ENCODE data around the gene CDH22.

Gene CDH22

DNA sequence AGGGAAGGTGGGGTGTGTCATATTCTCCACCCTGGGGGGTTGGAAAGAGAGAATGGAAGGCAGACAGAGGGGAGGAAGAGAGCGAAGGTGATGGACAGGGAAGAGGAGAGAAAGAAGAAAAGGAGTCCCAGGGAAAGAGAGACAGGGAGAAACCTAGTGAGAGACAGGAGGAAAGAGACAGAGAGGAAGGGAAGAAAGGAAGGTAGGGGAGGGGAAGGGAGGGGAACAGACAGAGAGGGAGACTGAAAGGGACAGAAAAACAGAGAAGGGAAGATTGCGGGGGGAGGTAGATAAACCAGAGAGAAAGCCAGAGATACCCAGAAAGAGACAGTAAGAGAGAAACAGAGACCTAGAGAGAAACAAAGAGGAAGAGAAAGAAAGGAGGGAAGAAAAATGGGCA, 88.4 kb downstream of the CDH22 start:
- no peak for FAIRE-seq
- no peak for DNase-seq (ENCODE audit: insufficient read length, low spot score)

DNA sequence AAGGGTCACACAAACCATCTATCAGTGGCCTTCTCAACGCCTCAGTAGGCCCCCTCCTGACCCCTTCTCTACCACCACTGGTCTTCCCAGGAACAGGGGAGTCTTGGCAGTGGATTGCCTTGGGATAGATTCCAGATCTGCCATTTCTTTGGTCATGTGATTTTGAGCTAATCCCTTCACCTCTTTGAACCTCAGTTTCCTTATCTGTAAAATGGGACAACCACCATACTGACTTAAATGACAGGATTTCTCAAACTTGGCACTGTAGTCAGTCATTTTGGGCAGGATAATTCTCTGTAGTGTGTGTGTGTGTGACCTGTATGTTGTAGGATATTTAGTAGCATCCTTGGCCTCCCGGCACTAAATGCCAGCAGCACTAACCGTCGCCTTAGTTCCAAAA, 89.1 kb downstream of the CDH22 start:
- FAIRE-seq = no peak

DNA sequence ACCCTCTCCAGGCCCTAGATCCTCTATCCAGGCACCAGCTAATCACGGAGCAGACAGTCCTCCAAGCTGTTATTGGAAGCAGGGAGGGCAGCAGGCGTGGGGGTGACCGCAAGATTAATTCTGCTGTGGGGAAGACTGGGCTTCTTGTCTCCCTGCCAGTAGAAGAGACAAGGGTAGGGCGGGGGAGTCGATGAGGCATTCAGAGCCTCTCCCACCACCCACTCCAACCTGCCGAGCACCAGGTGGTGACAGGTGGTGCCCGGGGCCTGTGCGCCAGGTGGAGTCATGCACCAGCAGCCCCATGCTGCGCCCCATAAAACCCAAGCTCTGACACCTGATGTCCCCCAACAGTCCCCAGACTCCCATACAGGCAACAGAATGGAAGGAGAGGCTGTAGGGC, 89.6 kb downstream of the CDH22 start:
- DNase-seq (ENCODE audit: insufficient read length, low spot score) = no peak
- FAIRE-seq = no peak

More for the DNA sequence above, 89.1 kb downstream of the CDH22 start:
- no peak for DNase-seq (ENCODE audit: insufficient read length, low spot score)

DNA sequence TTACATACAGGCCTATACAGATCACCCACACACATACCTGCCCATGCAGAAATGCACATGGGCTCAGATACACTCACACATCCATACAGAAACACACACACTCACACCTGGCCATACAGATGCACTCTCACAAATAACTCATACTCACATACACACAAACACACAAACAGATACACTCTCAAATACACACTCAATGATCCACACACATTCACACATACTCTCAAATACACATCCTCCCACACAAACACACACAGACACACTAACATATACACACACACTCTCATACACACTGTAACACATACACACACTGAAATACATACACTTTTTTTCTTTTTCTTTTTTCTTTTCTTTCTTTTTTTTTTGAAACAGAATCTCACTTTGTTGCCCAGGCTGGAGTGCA, 90.7 kb downstream of the CDH22 start:
- DNase-seq (ENCODE audit: insufficient read length, low spot score) (no peak), FAIRE-seq (no peak)

DNA sequence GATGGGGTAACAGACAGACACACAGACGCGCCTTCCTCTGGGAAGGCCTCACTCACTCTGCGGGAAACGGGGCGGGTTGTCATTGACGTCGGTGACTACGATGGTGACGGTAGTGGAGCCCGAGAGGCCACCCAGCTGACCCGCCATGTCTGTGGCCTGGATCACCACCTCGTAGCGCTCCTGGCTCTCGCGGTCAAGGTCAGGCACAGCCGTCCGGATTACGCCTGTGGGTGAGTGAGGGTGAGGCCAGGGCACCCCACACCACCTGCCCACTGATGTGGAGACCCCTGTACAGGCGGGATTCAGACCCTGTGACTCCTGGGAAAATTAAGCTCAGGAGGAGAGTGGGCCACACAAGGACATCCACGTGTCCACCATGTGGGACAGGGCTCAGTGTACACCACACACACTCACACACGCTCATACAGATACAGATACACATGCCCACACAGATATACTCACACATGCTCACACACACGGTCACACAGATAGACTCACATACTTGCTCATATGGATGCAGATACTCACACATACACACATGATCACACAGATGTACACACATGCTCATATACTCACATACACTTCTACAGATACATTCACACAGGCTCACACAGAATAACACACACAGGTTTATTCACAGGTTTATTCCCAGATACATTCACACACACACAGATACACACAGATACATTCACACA, 91.4 kb downstream of the CDH22 start:
- no peak for FAIRE-seq
- no peak for DNase-seq (ENCODE audit: insufficient read length, low spot score)

DNA sequence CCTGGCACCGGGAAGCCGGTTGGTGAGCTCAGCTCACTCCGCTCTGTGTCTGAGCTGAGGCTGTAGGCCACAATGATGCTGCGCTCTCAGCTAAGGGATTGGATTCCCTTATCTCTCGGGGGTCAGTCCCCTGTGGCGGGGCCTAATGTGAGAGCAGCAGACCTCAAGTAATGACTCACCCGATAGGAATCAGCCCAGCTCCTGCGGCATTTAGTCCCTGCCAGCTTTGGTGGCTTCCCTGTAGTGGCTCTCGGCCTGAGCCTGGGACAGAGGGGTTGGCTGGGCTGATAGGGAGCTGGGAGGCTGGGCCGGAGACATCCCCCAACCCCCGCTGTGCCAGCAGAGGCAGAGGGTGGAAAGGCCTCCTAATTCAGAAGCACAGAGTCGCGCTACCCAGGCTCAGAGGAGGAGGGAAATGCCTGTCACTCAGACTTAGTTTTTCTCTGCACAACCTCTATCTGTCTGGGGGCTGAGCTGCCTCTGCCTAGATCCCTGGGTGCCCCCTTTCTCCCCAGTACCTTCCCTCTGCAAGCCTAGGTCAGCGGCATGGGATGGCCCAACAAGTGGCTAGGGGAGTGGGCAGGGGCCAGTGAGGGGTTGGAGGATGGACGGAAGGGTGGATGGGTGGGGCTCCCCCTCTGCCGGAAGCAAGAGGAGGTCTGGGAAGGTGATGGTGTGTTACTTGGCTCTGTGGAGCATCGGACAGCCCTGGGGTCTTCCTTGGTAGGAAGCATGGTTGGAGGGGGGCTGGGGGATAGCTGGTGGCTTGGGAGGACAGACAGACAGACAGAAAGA, 92.2 kb downstream of the CDH22 start:
- FAIRE-seq (no peak), DNase-seq (ENCODE audit: insufficient read length, low spot score) (no peak)

DNA sequence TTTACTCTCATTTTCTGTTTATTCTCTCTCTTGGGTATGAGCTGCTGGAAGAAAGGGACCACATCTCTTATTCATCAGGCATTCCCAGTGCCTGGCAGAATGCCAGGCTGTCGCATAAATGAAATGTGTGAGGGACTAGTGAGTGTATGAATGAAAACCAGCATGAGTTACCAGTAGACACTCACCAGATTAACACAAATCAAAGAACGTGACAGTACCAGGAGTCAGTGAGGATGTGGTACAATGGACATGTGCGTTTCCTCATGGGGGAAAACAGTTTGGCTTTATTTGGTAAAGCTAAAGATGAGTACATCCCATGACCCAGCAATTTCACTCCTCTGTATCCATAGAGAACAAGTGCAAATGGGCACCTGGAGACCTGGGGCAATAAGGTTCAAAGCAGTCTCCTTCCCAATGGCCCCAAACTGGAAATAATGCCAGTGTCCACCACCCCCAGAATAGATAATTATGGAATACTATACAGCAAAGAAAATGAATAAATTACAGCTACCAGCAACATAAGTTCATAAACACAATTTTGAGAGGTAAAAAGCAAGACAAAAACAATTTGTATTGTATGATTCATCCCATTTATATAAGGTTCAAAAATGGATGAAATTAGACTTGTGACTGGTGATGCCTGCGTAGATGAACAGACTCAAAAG, 93.3 kb downstream of the CDH22 start:
- DNase-seq (ENCODE audit: insufficient read length, low spot score) (no peak), FAIRE-seq (no peak)

DNA sequence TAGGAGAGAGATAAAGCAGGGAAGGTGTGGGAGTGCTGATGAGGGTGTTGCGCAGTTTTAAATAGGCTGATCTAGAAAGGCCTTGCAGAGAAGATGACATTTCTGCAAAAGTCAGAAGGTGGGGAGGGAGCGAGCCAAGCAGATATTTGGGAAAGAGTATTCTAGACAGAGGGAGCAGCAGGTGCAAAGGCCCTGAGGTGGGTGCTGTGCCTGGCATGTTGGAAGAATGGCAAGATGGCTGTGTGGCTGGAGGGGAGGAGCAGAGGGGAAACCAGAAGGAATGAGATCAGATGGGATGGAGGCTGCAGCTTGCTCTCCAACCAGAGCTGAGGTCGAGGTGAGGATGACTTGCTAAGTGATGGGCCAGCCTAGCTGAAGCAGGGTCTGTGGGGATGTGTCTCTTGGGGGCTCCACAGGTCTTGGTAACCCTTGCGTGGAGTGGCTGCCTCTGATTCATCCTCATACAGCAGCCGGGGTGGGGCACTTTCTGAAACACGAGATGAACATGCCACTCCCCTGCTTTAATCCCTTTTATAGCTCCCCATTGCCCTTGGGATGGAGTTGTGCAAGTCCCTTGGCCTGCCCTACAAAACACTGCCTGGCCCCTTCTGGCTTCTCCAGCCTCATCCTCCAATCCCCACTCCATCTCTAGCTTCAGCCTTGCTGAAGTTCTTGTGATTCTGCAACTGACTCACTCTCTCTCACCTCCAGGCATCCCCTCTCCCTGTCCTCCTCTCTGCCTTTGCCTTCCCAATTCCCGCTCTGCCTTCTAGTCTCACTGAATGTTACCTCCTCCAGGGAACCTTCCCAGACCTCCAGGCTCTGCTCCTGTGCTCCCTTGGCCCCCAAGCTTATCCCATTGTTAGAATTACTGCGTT, 94.1 kb downstream of the CDH22 start:
- DNase-seq (ENCODE audit: insufficient read length, low spot score) = no peak

DNA sequence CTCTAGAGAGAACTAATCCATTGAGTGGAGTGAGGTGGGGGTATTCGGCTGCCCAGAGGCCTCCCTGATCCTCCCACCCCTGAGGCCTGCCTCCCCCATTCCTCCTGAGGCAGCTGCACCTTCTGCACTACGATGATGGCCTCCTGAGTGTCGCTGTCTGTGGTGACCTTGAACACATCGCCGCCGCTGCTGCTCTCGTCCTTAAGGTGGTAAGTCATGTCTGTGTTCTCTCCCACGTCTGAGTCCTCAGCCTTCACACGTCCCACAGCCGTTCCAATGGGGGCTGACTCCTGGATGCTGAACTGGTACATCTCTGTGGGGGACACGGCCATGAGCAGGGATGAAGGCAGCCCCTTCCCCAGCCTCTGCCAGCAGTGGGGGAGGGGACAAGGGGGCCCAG, 95.4 kb downstream of the CDH22 start:
- DNase-seq (ENCODE audit: insufficient read length, low spot score) (no peak), FAIRE-seq (no peak)

More for the DNA sequence above, 94.1 kb downstream of the CDH22 start:
- FAIRE-seq = no peak

DNA sequence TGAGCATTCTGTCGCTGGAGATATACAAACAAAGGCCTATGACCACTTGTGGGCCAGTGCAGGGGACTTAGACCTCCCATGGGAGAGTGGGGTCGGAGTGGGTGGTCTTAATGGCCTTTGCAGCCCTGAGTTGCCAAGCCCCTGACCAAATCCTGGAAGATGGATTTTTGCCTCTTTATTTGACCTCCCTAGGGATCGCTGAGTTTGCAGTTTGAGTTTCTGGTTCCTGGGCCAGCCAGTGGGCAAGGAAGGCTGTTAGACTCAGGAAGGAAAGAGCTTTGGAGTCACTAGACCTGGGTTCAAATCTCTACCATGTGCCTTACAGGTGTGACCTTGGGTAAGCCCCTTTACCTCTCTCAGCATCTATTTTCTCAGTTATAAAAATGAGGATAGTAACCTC, 96.0 kb downstream of the CDH22 start:
- DNase-seq (ENCODE audit: insufficient read length, low spot score) (no peak), FAIRE-seq (no peak)

DNA sequence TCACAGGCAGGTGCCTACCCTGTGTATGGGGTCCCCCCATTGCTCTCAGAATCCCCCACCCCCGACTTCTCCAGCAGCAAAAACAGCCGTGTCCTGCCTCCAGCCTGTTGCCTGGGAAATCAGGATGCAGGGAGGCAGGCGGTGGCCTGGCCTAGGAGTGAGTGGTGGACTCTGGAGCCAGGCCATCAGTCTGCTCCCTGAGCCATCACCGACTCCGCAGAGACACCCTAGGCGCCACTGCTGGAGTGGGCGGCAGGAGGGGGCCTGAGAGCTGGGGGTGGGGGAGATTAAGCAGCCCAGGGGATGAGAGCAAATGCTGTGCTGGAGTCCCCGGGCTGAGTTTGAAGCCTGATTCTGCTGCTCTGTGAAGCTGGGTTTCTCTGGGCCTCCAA, 97.0 kb downstream of the CDH22 start:
- FAIRE-seq (no peak), DNase-seq (ENCODE audit: insufficient read length, low spot score) (no peak)

DNA sequence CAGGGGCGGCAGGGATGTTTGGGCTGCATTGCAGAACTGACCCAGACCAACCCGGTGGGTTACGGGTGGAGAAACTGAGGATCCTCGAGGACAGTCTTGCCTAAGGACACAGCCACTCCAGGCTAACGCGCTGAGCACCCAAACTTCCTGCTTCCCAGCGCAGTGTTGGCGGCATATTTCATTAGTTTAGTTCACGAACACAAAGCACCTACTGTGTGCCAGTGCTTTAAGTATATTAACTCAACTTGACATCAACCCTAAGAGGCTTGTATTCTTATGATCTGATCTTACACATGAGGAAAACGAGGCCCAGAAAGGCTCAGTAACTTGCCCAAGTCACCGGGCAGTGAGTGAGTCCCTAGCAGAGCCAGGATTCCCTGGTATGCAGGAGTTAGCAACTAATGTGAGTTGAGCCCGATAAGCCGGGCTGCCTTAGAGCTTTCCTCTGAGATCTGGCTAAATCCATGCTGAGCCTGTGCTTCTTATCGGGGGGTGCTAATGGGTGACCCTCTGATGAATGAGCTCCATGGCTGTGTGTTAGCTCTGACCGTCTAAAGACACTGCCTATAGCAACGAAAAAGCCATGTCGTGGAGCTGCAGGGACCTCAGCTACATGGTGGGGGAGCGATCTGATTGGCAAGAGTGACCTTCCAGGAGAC, 97.5 kb downstream of the CDH22 start:
- FAIRE-seq (no peak), DNase-seq (ENCODE audit: insufficient read length, low spot score) (no peak)

DNA sequence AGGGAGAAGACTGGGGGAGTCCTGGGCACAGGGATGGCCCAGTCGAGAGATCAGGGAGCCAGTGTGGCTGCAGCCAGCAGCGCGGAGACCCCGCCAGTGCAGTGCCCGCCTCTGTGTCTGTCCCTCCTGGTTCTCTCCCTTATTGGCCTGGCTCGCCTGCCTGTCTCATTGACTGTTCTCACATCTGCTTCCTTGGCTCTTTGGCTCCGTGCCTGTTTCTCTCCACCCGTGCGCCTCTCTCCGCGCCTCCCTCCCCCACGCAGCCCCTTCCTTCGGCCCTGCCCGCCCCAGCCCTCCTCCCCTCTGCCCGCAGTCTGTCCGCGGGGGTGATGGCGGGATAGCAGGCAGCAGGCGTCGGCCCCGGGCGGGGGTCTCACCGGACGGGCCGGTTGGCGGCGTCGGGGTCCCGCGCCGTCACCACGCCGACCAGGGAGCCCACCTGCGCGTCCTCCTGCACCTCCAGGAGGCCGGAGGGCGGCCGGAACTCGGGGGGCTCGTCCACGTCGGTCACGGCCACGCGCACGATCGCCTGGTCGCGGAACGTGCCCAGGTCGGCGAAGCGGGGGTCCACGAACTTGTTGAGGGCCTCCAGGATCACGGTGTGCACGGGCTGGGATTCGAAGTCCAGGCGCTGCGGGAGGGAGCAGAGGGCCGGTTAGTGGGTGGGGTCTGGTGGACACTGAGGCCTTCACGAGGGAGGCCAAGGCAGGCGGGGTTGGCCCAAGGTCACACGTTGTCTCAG, 98.2 kb downstream of the CDH22 start:
- DNase-seq (ENCODE audit: insufficient read length, low spot score) (no peak), FAIRE-seq (no peak)

DNA sequence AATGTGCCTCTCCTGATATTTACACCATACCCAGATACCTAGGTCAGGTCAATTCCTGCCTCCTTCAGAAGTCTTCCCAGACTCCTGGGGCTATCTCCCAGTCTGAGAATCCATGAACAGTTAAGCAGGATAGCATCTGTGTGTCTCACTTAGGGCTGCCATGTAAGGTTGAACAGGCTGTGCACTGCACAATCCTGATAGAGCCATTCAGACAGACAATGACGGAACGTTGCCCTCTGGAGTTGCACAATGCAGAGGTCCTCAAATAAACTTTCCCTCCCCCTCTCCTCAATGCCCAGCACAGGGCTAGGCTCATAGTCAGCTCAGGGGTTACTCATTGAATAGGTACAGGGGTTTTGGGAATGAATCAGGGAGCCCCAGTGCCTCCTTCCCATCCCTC, 100.5 kb downstream of the CDH22 start:
- DNase-seq (ENCODE audit: insufficient read length, low spot score) = no peak
- no peak for FAIRE-seq

DNA sequence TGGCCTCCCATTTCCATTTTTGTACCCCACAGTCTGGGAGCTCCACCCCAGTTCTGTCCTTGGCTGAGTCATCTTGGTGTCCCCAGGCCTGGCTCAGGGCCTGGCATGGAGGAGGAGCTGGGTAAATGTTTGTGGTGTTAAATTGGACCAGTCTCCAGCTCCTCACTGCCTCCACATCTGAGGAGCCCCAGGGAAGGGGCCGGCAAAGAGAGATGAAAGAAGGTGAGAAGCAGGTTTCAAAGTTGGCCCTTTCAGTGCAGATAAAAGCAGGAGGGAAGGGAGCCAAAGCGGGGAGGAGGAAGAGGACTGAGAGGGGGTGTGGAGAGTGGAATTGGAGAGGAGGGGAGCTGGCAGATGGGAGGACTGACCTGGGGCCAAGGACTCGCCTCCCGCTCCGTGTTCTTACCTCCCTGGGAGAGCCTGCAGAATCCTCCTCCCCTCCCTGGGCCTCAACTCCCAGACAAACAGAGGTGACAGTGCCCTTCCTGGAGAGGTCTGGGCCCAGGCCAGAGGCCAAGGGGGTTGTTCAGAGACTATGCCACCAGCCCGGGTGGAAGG, 101.2 kb downstream of the CDH22 start:
- no peak for FAIRE-seq

DNA sequence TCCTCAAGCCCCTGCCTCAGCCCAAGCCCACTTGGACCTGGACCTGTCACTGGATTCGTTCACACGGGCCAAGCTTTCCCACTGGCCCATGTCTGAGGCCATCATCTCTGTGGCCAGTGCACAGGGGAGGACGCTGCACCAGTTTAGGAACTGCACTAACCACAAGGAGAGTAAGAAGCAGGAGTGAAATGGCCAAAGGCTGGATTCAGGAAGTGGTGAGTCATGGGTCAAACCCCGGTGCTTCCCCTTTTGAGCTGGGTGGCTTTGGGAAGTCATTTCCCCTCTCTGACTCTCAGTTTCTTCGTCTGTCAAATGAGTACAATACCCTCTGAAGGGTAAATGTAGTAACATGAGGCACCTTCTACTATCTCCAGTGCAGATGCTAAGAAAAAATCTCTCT, 102.3 kb downstream of the CDH22 start:
- DNase-seq (ENCODE audit: insufficient read length, low spot score) = no peak
- FAIRE-seq = no peak

More for the DNA sequence above, 101.2 kb downstream of the CDH22 start:
- DNase-seq (ENCODE audit: insufficient read length, low spot score) = no peak

DNA sequence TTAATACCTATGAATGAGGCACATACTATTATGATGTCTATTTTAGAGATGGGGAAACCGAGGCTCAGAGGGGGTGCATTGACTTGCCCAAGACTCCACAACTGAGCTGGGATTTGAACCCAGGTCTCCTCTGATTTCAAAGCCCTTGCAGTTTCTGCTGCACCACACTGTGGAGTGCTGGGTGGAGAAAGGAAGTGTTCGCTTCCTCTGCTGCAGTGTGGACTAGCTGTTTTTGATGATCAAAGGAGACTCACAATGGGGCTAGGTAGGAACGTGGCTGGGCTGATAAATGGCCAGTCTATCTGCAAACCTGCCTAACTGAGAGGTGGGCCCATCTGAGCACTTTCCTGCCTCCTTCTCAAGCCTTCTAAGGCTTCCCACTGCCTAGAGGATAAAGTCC, 102.9 kb downstream of the CDH22 start:
- no peak for DNase-seq (ENCODE audit: insufficient read length, low spot score)
- no peak for FAIRE-seq

DNA sequence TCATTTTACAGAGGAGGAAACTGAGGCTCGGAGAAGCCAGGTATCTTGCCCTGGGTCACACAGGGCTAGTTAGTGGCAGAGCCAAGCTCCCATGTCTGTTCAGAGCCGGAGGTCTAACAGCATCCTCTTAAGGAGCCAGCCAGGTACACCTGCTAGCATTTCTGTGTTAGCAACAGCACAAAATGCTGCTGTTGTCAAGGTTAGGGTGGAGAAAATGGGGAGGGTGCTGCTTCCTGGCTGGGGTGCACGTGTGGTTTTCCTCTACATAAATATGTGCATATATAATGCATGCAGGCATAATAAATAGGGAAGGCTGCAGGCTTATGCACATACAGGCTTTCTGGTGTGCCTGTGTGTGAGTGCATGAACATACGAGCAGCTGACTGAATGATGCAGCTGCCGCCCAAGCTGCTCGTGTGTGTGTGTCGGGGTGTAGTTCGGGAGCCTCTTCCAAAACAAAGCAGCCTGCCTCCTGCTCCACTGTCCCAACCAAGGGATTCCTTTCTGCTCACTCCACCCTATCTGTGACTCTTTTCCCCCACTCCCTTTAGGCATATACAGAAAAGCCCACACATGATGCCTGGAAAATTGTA, 103.6 kb downstream of the CDH22 start:
- FAIRE-seq = no peak

DNA sequence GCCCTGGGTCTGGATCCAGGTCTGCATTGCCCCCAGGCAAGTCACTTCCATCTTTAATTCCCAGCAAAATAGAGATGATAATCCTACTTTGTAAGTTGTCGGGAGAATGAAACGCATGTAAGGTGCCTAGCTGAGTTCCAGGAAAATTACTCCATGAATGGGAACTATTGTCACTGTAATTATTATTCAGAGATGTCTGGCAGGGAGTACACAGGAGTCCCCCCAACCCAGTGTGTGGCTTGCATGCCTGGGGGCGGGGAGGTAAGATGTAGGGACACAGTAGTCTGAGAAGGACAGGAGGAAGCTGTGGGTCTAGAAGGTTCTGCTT, 104.8 kb downstream of the CDH22 start:
- DNase-seq (ENCODE audit: insufficient read length, low spot score) = no peak

More for the DNA sequence above, 103.6 kb downstream of the CDH22 start:
- no peak for DNase-seq (ENCODE audit: insufficient read length, low spot score)

More for the DNA sequence above, 104.8 kb downstream of the CDH22 start:
- FAIRE-seq = no peak
